ENCODE data around the gene S1PR5. TPM values are rescaled to one million over a fixed set of nuclear protein-coding genes. Genes with fewer than 3 reads are reported as not detected.

Gene S1PR5
- total RNA-seq, 1 experiment from 2014 or later, result 0.41 TPM

DNA sequence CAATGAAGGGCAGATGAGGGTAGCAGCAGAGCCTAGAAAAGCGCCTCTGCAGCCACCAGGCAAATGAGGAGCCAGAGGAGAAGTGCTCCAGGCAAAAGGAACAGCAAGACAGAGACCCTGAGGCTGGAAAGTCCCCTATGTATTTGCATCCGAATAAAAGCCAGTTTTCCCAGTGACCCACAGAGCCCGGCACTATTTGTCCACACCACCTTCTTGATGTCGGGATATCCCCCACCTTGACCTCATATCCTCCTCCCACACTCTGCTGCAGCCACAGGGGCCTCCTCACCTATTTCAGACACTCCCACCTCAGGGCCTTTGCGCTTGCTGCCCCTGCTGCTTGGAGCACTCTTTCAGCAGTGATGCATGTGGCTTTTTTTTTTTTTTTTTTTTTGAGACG lies 33.1 kb upstream of the S1PR5 start:
- TF ChIP-seq, protein P1, sequence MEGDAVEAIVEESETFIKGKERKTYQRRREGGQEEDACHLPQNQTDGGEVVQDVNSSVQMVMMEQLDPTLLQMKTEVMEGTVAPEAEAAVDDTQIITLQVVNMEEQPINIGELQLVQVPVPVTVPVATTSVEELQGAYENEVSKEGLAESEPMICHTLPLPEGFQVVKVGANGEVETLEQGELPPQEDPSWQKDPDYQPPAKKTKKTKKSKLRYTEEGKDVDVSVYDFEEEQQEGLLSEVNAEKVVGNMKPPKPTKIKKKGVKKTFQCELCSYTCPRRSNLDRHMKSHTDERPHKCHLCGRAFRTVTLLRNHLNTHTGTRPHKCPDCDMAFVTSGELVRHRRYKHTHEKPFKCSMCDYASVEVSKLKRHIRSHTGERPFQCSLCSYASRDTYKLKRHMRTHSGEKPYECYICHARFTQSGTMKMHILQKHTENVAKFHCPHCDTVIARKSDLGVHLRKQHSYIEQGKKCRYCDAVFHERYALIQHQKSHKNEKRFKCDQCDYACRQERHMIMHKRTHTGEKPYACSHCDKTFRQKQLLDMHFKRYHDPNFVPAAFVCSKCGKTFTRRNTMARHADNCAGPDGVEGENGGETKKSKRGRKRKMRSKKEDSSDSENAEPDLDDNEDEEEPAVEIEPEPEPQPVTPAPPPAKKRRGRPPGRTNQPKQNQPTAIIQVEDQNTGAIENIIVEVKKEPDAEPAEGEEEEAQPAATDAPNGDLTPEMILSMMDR (conservative IDR thresholded peaks at IDR 0.05; ENCODE audit: low read depth, low read length), result no peak
- no peak for TF ChIP-seq EZH2 (IDR thresholded peaks at IDR 0.05; ENCODE audit: borderline replicate concordance, low read depth, low read length, poor library complexity, severe bottlenecking)
- DNase-seq (ENCODE audit: low spot score), result no peak
- Histone ChIP-seq H3K9me3 (ENCODE audit: low read depth, low read length, poor library complexity, severe bottlenecking) (no peaks in the 10 kb centered on the region), H3K36me3 (ENCODE audit: insufficient read depth, low read length, poor library complexity, severe bottlenecking) (peaks cover 57% of the 10 kb centered on the region), H3K4me1 (ENCODE audit: insufficient read depth, low read length, poor library complexity, severe bottlenecking) (no peaks in the 10 kb centered on the region), H3K4me3 (ENCODE audit: low read depth, low read length, poor library complexity, severe bottlenecking) (no peak overlapping the region), H3K27ac (ENCODE audit: low read depth, low read length, poor library complexity, severe bottlenecking) (no peak overlapping the region), H3K27me3 (replicated peaks; ENCODE audit: insufficient read depth, low read depth, low read length, poor library complexity) (no peaks in the 10 kb centered on the region)
- POLR2A ChIA-PET (ENCODE audit: low non-redundant PET), result no interaction called here
- intact Hi-C loops (cut with micrococcal nuclease; ENCODE audit: unreplicated experiment), result no loop called here
- CTCF ChIA-PET, result no interaction called here
- no TSS peak for BruUV-seq (replicated peaks)

DNA sequence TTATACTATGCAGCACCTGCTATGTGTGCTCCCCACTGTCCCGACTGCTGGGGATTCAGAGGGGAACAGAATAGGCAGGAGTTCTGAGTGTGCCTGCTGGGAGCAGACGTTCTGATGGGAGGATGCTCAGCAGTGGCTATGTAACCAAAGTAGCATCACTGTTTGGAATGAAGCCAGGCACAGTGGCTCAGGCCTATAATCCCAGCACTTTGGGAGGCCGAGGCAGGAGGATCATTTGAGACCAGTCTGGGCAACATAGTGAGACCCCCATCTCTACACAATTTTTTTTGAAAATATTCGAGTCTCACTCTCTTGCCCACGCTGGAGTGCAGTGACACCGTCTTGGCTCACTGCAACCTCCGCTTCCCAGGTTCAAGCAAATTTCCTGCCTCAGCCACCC lies 32.5 kb upstream of the S1PR5 start:
- BruUV-seq (replicated peaks), result no TSS peak
- H3K27me3 ChIP-seq (replicated peaks; ENCODE audit: insufficient read depth, low read depth, low read length, poor library complexity), result no peaks in the 10 kb centered on the region
- intact Hi-C loops (cut with micrococcal nuclease; ENCODE audit: unreplicated experiment), result no loop called here
- ChIA-PET CTCF (no interaction called here), POLR2A (ENCODE audit: low non-redundant PET) (no interaction called here)
- no peak for DNase-seq (ENCODE audit: low spot score)
- H3K36me3 ChIP-seq (ENCODE audit: insufficient read depth, low read length, poor library complexity, severe bottlenecking), result peaks cover 51% of the 10 kb centered on the region
- H3K9me3 ChIP-seq (ENCODE audit: low read depth, low read length, poor library complexity, severe bottlenecking), result no peaks in the 10 kb centered on the region
- TF ChIP-seq EZH2 (IDR thresholded peaks at IDR 0.05; ENCODE audit: borderline replicate concordance, low read depth, low read length, poor library complexity, severe bottlenecking), result no peak
- TF ChIP-seq, protein P1 (conservative IDR thresholded peaks at IDR 0.05; ENCODE audit: low read depth, low read length), result no peak
- H3K27ac ChIP-seq (ENCODE audit: low read depth, low read length, poor library complexity, severe bottlenecking), result no peak overlapping the region
- H3K4me3 ChIP-seq (ENCODE audit: low read depth, low read length, poor library complexity, severe bottlenecking), result no peak overlapping the region
- H3K4me1 ChIP-seq (ENCODE audit: insufficient read depth, low read length, poor library complexity, severe bottlenecking), result peaks cover 5% of the 10 kb centered on the region

DNA sequence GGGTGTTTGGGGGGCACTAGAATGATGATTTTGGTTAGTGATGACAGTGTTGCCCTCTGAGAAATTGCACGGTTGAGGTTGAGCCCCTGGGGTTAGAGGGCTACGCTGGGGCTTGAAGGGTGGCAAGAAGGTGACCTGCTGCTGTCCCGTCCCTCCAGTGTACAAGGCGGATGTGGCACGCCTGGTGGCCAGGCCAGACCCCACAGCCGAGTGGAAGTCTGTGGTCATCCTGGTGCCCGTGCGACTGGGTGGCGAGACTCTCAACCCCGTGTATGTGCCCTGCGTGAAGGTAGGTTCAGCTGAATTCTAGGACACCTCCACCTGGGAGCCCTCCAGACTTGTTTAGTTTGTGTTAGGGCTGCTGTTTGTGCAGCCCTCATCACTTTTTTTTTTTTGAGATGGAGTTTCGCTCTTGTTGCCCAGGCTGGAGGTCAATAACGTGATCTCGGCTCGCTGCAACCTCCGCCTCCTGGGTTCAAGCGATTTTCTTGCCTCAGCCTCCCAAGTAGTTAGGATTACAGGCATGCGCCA lies 31.6 kb upstream of the S1PR5 start:
- no TSS peak for BruUV-seq (replicated peaks)
- TF ChIP-seq, protein P1 (conservative IDR thresholded peaks at IDR 0.05; ENCODE audit: low read depth, low read length), result no peak
- TF ChIP-seq EZH2 (IDR thresholded peaks at IDR 0.05; ENCODE audit: borderline replicate concordance, low read depth, low read length, poor library complexity, severe bottlenecking), result no peak
- Histone ChIP-seq H3K9me3 (ENCODE audit: low read depth, low read length, poor library complexity, severe bottlenecking) (no peaks in the 10 kb centered on the region), H3K27ac (ENCODE audit: low read depth, low read length, poor library complexity, severe bottlenecking) (no peak overlapping the region), H3K4me3 (ENCODE audit: low read depth, low read length, poor library complexity, severe bottlenecking) (no peak overlapping the region), H3K36me3 (ENCODE audit: insufficient read depth, low read length, poor library complexity, severe bottlenecking) (peaks cover 43% of the 10 kb centered on the region), H3K27me3 (replicated peaks; ENCODE audit: insufficient read depth, low read depth, low read length, poor library complexity) (no peaks in the 10 kb centered on the region), H3K4me1 (ENCODE audit: insufficient read depth, low read length, poor library complexity, severe bottlenecking) (peaks cover 8% of the 10 kb centered on the region)
- ChIA-PET POLR2A (ENCODE audit: low non-redundant PET) (no interaction called here), CTCF (no interaction called here)
- DNase-seq (ENCODE audit: low spot score), result no peak
- intact Hi-C loops (cut with micrococcal nuclease; ENCODE audit: unreplicated experiment), result no loop called here

All from A673 (cell line).